ENCODE data around the gene MAGT1. TPM values are rescaled to one million over a fixed set of nuclear protein-coding genes. Genes with fewer than 3 reads are reported as not detected.

MAGT1 gene
- total RNA-seq, 1 experiment from 2014 or later = 44.8 TPM

DNA sequence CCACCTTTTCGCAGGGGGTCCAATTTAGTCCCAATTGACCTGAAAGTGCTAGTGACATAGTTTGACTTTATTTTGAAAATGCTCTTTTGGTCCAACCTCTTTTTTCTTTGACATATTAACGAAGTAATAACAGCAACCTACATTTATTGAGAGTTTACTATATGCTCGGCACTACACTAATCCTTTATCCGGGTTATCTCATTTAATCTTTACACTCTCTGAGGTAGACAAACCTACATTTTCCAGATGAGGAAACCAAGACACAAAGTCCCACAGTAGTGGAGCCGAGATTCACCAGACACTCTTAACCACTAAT lies 108.9 kb downstream of the MAGT1 start:
- Histone ChIP-seq H3K4me3 (ENCODE audit: insufficient read depth, low read depth, low read length) (no peak overlapping the region), H3K27me3 (ENCODE audit: control insufficient read depth, insufficient read depth, low read length) (no peaks in the 10 kb centered on the region), H3K36me3 (replicated peaks; ENCODE audit: control insufficient read depth, insufficient read depth, low read length) (no peaks in the 10 kb centered on the region)
- no peak for DNase-seq

DNA sequence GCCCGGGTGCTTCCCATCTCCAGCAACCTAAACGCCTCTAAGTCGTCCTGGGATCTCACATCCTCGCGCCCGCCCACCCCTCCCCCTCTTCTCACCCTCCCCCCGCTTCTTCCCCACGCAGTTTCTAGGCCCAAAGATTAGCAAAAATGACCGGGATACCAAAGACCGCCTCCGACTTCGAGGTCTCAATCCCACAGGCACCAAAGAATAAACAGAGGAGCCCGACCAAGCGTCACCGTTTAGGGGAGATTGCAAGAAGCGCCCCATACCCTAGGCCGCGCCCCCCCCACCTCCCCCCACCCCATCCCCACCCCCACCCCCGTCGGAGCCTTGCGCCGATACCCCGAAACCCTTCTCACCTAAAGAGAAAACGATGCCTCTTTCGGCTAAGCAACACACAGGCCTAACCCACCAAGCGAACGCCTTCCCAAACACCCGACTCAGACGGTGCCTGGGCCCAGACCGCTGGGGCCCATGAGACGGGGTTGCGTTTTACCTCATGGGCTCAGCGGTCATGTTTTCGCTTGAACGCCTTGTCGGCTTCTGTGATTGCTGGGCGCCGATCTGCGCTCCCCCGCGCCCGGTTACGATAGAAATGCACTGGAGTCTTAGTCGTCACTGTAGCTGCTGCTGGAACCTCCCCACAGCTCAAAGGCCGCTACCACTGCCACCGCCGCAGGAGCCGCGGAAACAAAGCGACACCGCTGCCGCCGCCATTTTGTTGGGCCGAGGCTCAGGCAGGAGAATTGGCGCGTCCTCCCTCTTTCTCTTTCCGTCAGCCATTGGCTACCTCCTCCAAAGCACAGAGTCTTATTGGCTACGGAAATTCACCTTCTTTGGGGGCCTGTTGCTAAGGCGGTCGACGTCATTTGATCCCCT lies 109.5 kb downstream of the MAGT1 start, which contains the start of gene ATRX:
ATRX (minus strand) TSS at position 731 of the 879 bp plus-strand sequence; CDS start at position 516, 215 bp downstream.
- Histone ChIP-seq H3K27me3 (ENCODE audit: control insufficient read depth, insufficient read depth, low read length) (no peaks in the 10 kb centered on the region), H3K4me3 (ENCODE audit: insufficient read depth, low read depth, low read length) (peak within 1 kb of the TSS; percentile 66), H3K36me3 (replicated peaks; ENCODE audit: control insufficient read depth, insufficient read depth, low read length) (no peaks in the 10 kb centered on the region)
- DNase-seq = peak; percentile 80

DNA sequence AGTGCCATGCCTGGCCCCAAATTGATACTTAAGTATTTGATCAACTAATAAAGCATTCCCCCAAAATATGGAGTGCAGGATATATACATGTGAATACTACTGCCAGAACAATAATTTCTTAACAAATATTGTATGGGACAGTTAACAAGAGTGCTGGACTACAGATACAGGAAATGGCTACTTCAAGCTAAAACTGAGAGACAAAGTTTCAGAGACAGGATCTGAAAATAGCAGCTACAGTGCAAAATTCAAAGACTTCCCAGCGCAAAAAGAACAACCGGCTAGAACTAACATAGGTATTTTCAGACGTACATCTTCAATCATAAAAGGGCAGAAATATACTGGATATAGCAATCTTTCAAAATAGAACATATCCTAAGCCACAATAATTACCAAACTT lies 115.5 kb downstream of the MAGT1 start:
- Histone ChIP-seq H3K4me3 (ENCODE audit: insufficient read depth, low read depth, low read length) (no peak overlapping the region), H3K27me3 (ENCODE audit: control insufficient read depth, insufficient read depth, low read length) (no peaks in the 10 kb centered on the region), H3K36me3 (replicated peaks; ENCODE audit: control insufficient read depth, insufficient read depth, low read length) (no peaks in the 10 kb centered on the region)
- no peak for DNase-seq

DNA sequence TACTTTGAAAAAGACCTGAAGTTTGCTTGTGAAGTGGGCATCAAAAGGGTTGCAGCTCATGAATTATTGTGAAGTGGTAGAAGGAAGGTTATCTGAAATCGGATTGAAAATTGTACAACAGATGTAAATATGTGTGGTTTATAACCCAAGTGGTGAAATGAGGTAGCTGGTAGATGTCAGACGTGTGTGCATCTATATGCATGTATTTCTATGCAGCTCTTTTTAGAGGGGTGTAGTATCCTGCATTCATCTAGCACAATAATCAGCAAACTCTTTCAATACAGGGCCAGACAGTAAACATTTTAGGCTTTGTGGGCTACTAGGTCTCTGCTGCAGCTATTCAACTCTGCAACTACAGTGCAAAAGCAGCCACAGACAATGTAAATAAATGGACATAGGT lies 118.6 kb downstream of the MAGT1 start:
- no peak for DNase-seq
- H3K4me3 ChIP-seq (ENCODE audit: insufficient read depth, low read depth, low read length) = no peak overlapping the region
- H3K36me3 ChIP-seq (replicated peaks; ENCODE audit: control insufficient read depth, insufficient read depth, low read length) = no peaks in the 10 kb centered on the region
- no peaks in the 10 kb centered on the region for H3K27me3 ChIP-seq (ENCODE audit: control insufficient read depth, insufficient read depth, low read length)

Other genes starting within 250 kb of the MAGT1 start
- 24.5 and 33.8 TPM in 2 replicates for gene ATRX, start 109.2 kb downstream of the MAGT1 start, total RNA-seq (2014; rRNA removed; shearing (Covaris generic))
- 220 and 313 TPM in 2 replicates for gene COX7B, start 4.0 kb upstream of the MAGT1 start, total RNA-seq (2014; rRNA removed; shearing (Covaris generic))
- 2.1 and 2.5 TPM in 2 replicates for gene ATP7A, start 15.3 kb upstream of the MAGT1 start, total RNA-seq (2014; rRNA removed; shearing (Covaris generic))
- 0.26 and 0.28 TPM in 2 replicates for gene PGAM4, start 74.2 kb upstream of the MAGT1 start, total RNA-seq (2014; rRNA removed; shearing (Covaris generic))
- 396 and 534 TPM in 2 replicates for gene PGK1, start 208.8 kb upstream of the MAGT1 start, total RNA-seq (2014; rRNA removed; shearing (Covaris generic))
- gene TAF9B, start 244.2 kb upstream of the MAGT1 start, total RNA-seq (2014; rRNA removed; shearing (Covaris generic)) = 29.4 and 41.5 TPM in 2 replicates